ENCODE results near the gene TMEM235. TPM values are rescaled to one million over a fixed set of nuclear protein-coding genes. Genes with fewer than 3 reads are reported as not detected.

Gene TMEM235
- total and polyA plus RNA-seq, 9 of the 15 experiments (the other 6 are each of a cell fraction or from before 2014, with no cell fraction given), result not detected

DNA sequence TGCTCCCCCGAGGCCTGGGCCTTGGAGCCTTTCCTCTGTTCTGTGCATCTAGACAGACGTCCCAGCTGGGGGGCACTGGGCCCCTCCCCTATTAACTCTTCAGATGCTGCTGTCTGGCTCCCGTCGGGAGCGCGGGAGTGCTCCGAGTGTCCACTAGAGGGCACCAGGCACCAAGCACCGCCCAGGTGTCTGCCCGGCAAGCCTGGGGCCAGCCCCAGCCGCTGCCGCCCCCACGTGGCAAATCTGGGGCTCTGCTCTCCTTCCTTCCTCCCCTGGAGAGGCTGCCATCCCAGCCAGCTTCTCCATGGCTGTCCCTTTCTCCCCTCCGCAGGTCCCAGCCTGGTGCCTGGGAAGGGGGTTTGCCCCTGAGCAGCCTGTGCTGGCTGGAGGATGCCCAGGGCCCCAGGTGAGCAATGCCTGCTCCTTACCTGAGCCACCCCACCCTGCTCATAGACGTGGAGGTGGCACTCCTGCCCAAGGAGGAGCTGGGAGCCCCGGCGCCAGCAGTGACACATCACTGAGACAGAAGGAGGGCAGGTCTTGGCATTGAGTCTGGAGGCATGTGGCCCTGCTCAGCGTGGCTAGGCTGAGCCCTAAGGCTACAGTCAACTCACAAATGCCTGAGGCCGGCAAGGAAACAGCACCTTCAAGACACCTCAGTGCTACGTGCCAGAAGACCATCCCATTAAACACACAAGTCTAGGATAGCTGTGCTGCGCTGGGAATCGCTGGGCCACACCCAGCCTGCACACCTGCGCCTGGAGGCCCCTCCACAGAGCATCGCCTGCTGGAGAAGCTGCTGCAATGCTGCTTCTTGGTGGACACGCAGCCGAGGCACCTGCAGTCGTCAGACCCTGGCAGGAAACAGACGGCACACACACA is 19.7 kb downstream of the TMEM235 start (continued):
- TF ChIP-seq, protein P1, sequence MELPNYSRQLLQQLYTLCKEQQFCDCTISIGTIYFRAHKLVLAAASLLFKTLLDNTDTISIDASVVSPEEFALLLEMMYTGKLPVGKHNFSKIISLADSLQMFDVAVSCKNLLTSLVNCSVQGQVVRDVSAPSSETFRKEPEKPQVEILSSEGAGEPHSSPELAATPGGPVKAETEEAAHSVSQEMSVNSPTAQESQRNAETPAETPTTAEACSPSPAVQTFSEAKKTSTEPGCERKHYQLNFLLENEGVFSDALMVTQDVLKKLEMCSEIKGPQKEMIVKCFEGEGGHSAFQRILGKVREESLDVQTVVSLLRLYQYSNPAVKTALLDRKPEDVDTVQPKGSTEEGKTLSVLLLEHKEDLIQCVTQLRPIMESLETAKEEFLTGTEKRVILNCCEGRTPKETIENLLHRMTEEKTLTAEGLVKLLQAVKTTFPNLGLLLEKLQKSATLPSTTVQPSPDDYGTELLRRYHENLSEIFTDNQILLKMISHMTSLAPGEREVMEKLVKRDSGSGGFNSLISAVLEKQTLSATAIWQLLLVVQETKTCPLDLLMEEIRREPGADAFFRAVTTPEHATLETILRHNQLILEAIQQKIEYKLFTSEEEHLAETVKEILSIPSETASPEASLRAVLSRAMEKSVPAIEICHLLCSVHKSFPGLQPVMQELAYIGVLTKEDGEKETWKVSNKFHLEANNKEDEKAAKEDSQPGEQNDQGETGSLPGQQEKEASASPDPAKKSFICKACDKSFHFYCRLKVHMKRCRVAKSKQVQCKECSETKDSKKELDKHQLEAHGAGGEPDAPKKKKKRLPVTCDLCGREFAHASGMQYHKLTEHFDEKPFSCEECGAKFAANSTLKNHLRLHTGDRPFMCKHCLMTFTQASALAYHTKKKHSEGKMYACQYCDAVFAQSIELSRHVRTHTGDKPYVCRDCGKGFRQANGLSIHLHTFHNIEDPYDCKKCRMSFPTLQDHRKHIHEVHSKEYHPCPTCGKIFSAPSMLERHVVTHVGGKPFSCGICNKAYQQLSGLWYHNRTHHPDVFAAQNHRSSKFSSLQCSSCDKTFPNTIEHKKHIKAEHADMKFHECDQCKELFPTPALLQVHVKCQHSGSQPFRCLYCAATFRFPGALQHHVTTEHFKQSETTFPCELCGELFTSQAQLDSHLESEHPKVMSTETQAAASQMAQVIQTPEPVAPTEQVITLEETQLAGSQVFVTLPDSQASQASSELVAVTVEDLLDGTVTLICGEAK (IDR thresholded peaks at IDR 0.05), result no peak
- TF ChIP-seq, protein P1 (CRISPR knock-in tag; IDR thresholded peaks at IDR 0.05), result no peak
- peak; percentile 41; the same call in 1 of the 2 replicates for TF ChIP-seq ETV1 (tag; conservative IDR thresholded peaks at IDR 0.05; ENCODE audit: low read depth)
- TF ChIP-seq, protein P2, sequence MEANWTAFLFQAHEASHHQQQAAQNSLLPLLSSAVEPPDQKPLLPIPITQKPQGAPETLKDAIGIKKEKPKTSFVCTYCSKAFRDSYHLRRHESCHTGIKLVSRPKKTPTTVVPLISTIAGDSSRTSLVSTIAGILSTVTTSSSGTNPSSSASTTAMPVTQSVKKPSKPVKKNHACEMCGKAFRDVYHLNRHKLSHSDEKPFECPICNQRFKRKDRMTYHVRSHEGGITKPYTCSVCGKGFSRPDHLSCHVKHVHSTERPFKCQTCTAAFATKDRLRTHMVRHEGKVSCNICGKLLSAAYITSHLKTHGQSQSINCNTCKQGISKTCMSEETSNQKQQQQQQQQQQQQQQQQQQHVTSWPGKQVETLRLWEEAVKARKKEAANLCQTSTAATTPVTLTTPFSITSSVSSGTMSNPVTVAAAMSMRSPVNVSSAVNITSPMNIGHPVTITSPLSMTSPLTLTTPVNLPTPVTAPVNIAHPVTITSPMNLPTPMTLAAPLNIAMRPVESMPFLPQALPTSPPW (CRISPR knock-in tag; IDR thresholded peaks at IDR 0.05), result peak; percentile 79
- no peak for TF ChIP-seq ESRRB (CRISPR knock-in tag; IDR thresholded peaks at IDR 0.05; ENCODE audit: borderline replicate concordance)
- peak in 2 of 3 experiments; percentile 54 to 69 for TF ChIP-seq YY1 (IDR thresholded peaks at IDR 0.05; ENCODE audit: borderline replicate concordance in 1 of 3, control insufficient read depth in 1 of 3, extremely low read depth in 1 of 3, insufficient read depth in 3 of 3, insufficient read length in 1 of 3, insufficient replicate concordance in 2 of 3, low read depth in 1 of 3, low read length in 2 of 3)
- TF ChIP-seq ZNF551 (CRISPR knock-in tag; IDR thresholded peaks at IDR 0.05), result no peak
- peak; percentile 72 for TF ChIP-seq GABPB1 (CRISPR knock-in tag; IDR thresholded peaks at IDR 0.05)
- TF ChIP-seq, protein P3, sequence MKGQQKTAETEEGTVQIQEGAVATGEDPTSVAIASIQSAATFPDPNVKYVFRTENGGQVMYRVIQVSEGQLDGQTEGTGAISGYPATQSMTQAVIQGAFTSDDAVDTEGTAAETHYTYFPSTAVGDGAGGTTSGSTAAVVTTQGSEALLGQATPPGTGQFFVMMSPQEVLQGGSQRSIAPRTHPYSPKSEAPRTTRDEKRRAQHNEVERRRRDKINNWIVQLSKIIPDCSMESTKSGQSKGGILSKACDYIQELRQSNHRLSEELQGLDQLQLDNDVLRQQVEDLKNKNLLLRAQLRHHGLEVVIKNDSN (CRISPR knock-in tag; IDR thresholded peaks at IDR 0.05), result peak; percentile 79
- TF ChIP-seq ELF2 (CRISPR knock-in tag; IDR thresholded peaks at IDR 0.05), result peak; percentile 68; the same call in 1 of the 2 replicates
- TF ChIP-seq SOX6 (IDR thresholded peaks at IDR 0.05), result peak; percentile 42; the same call in 1 of the 2 replicates
- TF ChIP-seq SETDB1 (IDR thresholded peaks at IDR 0.05; ENCODE audit: low read length), result no peak
- TF ChIP-seq SNRNP70 (optimal IDR thresholded peaks at IDR 0.05; ENCODE audit: low read depth, low read length), result no peak
- peak; percentile 58; the same call in 1 of the 2 replicates for TF ChIP-seq ESRRA (IDR thresholded peaks at IDR 0.05; ENCODE audit: borderline replicate concordance, low read depth)
- TF ChIP-seq POU5F1 (IDR thresholded peaks at IDR 0.05; ENCODE audit: borderline replicate concordance, low read depth, low read length, partially characterized antibody), result no peak
